CD14-positive monocyte (primary cell): ENCODE data around the gene ATP7A. TPM values are rescaled to one million over a fixed set of nuclear protein-coding genes. Genes with fewer than 3 reads are reported as not detected.
A peak's percentile ranks its signal among the peaks of the same experiment; 100 is the strongest.
"Not testable (repeated sequence)": the region's sequence is repeated elsewhere in the genome, so short reads cannot be mapped to it uniquely, and the experiment has no call there.

ENCODE experiments used
- DNase-seq, 3 donors: peaks; one replicate each; pipeline ENCODE4 v3.0.0-alpha.2; 2011 to 2022
- H2AFZ ChIP-seq: 2 replicates; pipeline ENCODE4 v1.6.0; 2012; ENCODE audit warnings: mild to moderate bottlenecking, low read depth, low read length, inconsistent platforms; ENCODE audit not compliant: insufficient read depth, poor library complexity, severe bottlenecking
- H3K27ac ChIP-seq, 2 donors: 1 replicate in 1 of 2; 2 replicates in 1 of 2; pipeline ENCODE4 v1.5.1; 2012 to 2013; ENCODE audit warnings: low read length in 2 of 2, control low read depth in 1 of 2, inconsistent platforms in 1 of 2, low read depth in 1 of 2, mild to moderate bottlenecking in 1 of 2
- H3K27me3 ChIP-seq, 2 donors: one replicate each; pipeline versions ENCODE4 v1.6.0 to v1.6.1; 2011 to 2013; ENCODE audit warnings: low read length in 2 of 2; ENCODE audit not compliant: control insufficient read depth in 2 of 2, insufficient read depth in 2 of 2
- H3K36me3 ChIP-seq, 2 donors: replicated peaks in 1 of 2; 1 replicate in 1 of 2; 2 replicates in 1 of 2; pipeline versions ENCODE4 v1.5.1 to v1.6.1; 2012 to 2013; ENCODE audit warnings: low read length in 2 of 2, control low read depth in 1 of 2, inconsistent platforms in 1 of 2, mild to moderate bottlenecking in 1 of 2; ENCODE audit not compliant: insufficient read depth in 2 of 2, control insufficient read depth in 1 of 2
- H3K4me1 ChIP-seq, 2 donors: 1 replicate in 1 of 2; 2 replicates in 1 of 2; pipeline versions ENCODE4 v1.5.1 to v1.6.1; 2012 to 2013; ENCODE audit warnings: low read length in 2 of 2, control low read depth in 1 of 2, inconsistent platforms in 1 of 2, mild to moderate bottlenecking in 1 of 2, moderate library complexity in 1 of 2; ENCODE audit not compliant: insufficient read depth in 2 of 2, control insufficient read depth in 1 of 2
- H3K4me2 ChIP-seq: replicated peaks from 2 replicates; pipeline ENCODE3; 2012; ENCODE audit warnings: low read length, moderate library complexity, mild to moderate bottlenecking; ENCODE audit not compliant: poor library complexity, severe bottlenecking; ENCODE audit errors: extremely low read depth
- H3K4me3 ChIP-seq, 3 experiments: fragments of 200-600 bp in 1 of 3; sonication (generic) in 1 of 3; replicated peaks in 1 of 3; 1 replicate in 2 of 3; 2 replicates in 1 of 3; pipeline ENCODE4 v1.5.1; 2011 to 2013; ENCODE audit warnings: low read length in 3 of 3, mild to moderate bottlenecking in 3 of 3, control low read depth in 2 of 3, low read depth in 2 of 3, inconsistent platforms in 1 of 3, moderate library complexity in 1 of 3
- H3K79me2 ChIP-seq: 2 replicates; pipeline ENCODE4 v1.6.0; 2012; ENCODE audit warnings: mild to moderate bottlenecking, control low read depth, inconsistent platforms, low read length, moderate library complexity; ENCODE audit not compliant: insufficient read depth
- H3K9ac ChIP-seq: 2 replicates; pipeline ENCODE4 v1.6.0; 2017; ENCODE audit warnings: low read length, mild to moderate bottlenecking; ENCODE audit not compliant: insufficient read depth, poor library complexity, severe bottlenecking
- H3K9me3 ChIP-seq, 2 donors: replicated peaks in 1 of 2; 1 replicate in 1 of 2; 2 replicates in 1 of 2; pipeline versions ENCODE4 v1.5.1 to v1.6.1; 2012 to 2013; ENCODE audit warnings: low read length in 2 of 2, control low read depth in 1 of 2; ENCODE audit not compliant: control insufficient read depth in 1 of 2, insufficient read depth in 1 of 2
- H4K20me1 ChIP-seq: 2 replicates; pipeline ENCODE4 v1.6.0; 2012; ENCODE audit warnings: mild to moderate bottlenecking, low read length, control low read depth, moderate library complexity; ENCODE audit not compliant: insufficient read depth
- H3K27ac Mint-ChIP-seq, 7 donors: one replicate each; pipeline ENCODE4 v1.8.0; 2020; ENCODE audit warnings: mild to moderate bottlenecking in 7 of 7, mixed read lengths in 7 of 7, moderate library complexity in 6 of 7, inconsistent platforms in 2 of 7
- H3K27me3 Mint-ChIP-seq, 3 donors: one replicate each; pipeline ENCODE4 v1.8.0; 2021 to 2022; ENCODE audit warnings: low read depth in 3 of 3, mild to moderate bottlenecking in 3 of 3, mixed read lengths in 3 of 3, moderate library complexity in 3 of 3, inconsistent platforms in 1 of 3
- H3K36me3 Mint-ChIP-seq, 2 donors: one replicate each; pipeline ENCODE4 v1.8.0; 2020; ENCODE audit warnings: mixed read lengths in 2 of 2, inconsistent platforms in 1 of 2, mild to moderate bottlenecking in 1 of 2
- H3K4me1 Mint-ChIP-seq: one replicate; pipeline ENCODE4 v1.8.0; 2020; ENCODE audit warnings: mild to moderate bottlenecking, mixed read lengths
- H3K4me3 Mint-ChIP-seq, 2 donors: one replicate each; pipeline ENCODE4 v1.8.0; 2020; ENCODE audit warnings: mild to moderate bottlenecking in 2 of 2, mixed read lengths in 2 of 2, moderate library complexity in 1 of 2
- H3K9me3 Mint-ChIP-seq, 7 donors: one replicate each; pipeline ENCODE4 v1.8.0; 2020 to 2022; ENCODE audit warnings: mixed read lengths in 7 of 7, mild to moderate bottlenecking in 6 of 7, moderate library complexity in 6 of 7, inconsistent platforms in 2 of 7
- WGBS: methylation state at CpG from one replicate; pipeline ENCODE4 v1.1.5; 2013; ENCODE audit warnings: missing lambda C conversion rate; ENCODE audit not compliant: insufficient coverage; 5-methylcytosine and 5-hydroxymethylcytosine counted together
- intact Hi-C, 2 donors: fragments of 100-400 bp; cut with micrococcal nuclease; formaldehyde crosslinking; loops; one replicate each; pipeline versions ENCODE4 v1.15.0 to v1.15.1; 2023
- polyA plus RNA-seq, 3 donors: library from polyadenylated mRNA; depleted of rRNA in 1 of 3; unstranded in 2 of 3; stranded (reverse) in 1 of 3; fragments of 300-500 nt in 2 of 3; fragments of >200 nt in 1 of 3; fragmentation: Illumina TruSeq in 2 of 3; gene quantifications; 1 replicate in 2 of 3; 2 replicates in 1 of 3; pipeline ENCODE4 v1.2.3, GENCODE V29; 2012 to 2021
- TF ChIP-seq, protein P1 (sequence below): fragments of 200-600 bp; IDR thresholded peaks from one replicate; pipeline ENCODE4 v1.8.0; 2022; ENCODE audit warnings: antibody characterized with exemption, mild to moderate bottlenecking

ATP7A gene
- polyA plus RNA-seq, 3 donors, result 2.3 to 3.8 (median 2.8) TPM

DNA sequence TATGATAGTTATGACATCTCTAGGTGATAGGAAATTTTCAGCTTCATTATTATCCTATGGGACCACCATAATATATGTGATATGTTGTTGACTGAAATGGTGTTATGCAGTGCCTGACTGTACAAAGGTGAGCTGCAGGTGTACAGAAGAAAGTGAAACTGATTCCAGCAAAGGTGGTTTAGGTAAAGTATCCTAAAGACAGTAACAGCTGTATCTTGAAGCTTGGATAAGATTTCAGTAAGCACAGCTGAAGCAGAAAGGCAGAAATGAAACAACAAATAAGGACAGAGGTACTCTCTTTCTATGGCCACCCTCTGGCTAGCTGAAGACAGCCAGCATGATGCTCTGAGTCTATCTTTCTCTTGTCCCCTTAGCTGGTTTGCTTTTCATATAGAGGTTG is 163.6 kb downstream of the ATP7A start:
- H3K27ac ChIP-seq, result no peak overlapping the region
- H3K4me2 ChIP-seq, result no peak overlapping the region
- no peak overlapping the region for H3K9ac ChIP-seq
- intact Hi-C loops, result no loop called here
- Mint-ChIP-seq H3K4me1 (no peaks in the 10 kb centered on the region), H3K36me3 (no peaks in the 10 kb centered on the region), H3K27ac (no peak overlapping the region), H3K4me3 (no peak overlapping the region), H3K27me3 (no peaks in the 10 kb centered on the region), H3K9me3 (peaks cover 4 to 26% (median 16%) of the 10 kb centered on the region in 7 donors)
- H2AFZ ChIP-seq, result no peak overlapping the region
- DNase-seq, result no peak
- H3K4me1 ChIP-seq, result no peaks in the 10 kb centered on the region
- H3K36me3 ChIP-seq, result no peaks in the 10 kb centered on the region
- no peaks in the 10 kb centered on the region for H3K27me3 ChIP-seq
- TF ChIP-seq, protein P1, sequence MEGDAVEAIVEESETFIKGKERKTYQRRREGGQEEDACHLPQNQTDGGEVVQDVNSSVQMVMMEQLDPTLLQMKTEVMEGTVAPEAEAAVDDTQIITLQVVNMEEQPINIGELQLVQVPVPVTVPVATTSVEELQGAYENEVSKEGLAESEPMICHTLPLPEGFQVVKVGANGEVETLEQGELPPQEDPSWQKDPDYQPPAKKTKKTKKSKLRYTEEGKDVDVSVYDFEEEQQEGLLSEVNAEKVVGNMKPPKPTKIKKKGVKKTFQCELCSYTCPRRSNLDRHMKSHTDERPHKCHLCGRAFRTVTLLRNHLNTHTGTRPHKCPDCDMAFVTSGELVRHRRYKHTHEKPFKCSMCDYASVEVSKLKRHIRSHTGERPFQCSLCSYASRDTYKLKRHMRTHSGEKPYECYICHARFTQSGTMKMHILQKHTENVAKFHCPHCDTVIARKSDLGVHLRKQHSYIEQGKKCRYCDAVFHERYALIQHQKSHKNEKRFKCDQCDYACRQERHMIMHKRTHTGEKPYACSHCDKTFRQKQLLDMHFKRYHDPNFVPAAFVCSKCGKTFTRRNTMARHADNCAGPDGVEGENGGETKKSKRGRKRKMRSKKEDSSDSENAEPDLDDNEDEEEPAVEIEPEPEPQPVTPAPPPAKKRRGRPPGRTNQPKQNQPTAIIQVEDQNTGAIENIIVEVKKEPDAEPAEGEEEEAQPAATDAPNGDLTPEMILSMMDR, result no peak
- H3K4me3 ChIP-seq, result no peak overlapping the region
- peaks cover 3 to 13% of the 10 kb centered on the region in 2 donors for H3K9me3 ChIP-seq
- H4K20me1 ChIP-seq, result no peaks in the 10 kb centered on the region
- H3K79me2 ChIP-seq, result no peaks in the 10 kb centered on the region

DNA sequence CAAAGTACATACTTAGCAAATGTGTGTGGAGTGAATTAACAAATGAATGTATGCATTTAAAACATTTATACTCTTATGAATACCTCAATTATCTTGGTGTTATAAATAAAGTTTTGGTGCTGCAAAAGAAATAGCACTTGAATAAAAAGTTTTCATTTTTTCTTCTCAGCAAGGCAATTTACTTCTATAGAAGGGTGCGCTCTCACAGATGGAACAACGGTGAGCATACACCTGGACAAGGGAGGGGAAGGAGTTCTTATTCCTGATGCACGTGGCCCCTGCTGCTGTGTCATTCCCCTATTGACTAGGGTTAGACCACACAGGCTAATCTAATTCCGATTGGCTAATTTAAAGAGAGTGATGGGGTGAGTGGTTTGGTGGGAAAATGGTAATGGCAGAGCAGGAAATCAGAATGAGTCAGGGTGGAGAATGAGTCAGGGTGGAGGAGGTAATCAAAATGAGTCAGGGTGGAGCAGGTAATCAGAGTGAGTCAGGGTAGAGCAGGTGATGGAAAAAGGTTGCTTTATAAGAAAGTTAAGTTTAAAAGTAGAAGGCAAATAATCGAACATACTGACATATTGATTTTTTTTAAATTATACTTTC is 165.4 kb downstream of the ATP7A start:
- intact Hi-C loops, result no loop called here
- Histone ChIP-seq H2AFZ (no peak overlapping the region), H3K9ac (no peak overlapping the region), H3K27me3 (no peaks in the 10 kb centered on the region), H4K20me1 (no peaks in the 10 kb centered on the region), H3K4me3 (no peak overlapping the region), H3K9me3 (peaks cover 0 to 9% of the 10 kb centered on the region in 2 donors), H3K36me3 (no peaks in the 10 kb centered on the region), H3K79me2 (no peaks in the 10 kb centered on the region), H3K4me2 (no peak overlapping the region), H3K27ac (no peak overlapping the region), H3K4me1 (no peaks in the 10 kb centered on the region)
- Mint-ChIP-seq H3K4me1 (no peaks in the 10 kb centered on the region), H3K27ac (no peak overlapping the region), H3K36me3 (no peaks in the 10 kb centered on the region), H3K4me3 (no peak overlapping the region), H3K9me3 (peaks cover 4 to 26% (median 15%) of the 10 kb centered on the region in 7 donors), H3K27me3 (no peaks in the 10 kb centered on the region)
- DNase-seq, result no peak
- TF ChIP-seq, protein P1, result no peak
- no CpG with 5 or more reads among the region's 5 CpGs for WGBS

DNA sequence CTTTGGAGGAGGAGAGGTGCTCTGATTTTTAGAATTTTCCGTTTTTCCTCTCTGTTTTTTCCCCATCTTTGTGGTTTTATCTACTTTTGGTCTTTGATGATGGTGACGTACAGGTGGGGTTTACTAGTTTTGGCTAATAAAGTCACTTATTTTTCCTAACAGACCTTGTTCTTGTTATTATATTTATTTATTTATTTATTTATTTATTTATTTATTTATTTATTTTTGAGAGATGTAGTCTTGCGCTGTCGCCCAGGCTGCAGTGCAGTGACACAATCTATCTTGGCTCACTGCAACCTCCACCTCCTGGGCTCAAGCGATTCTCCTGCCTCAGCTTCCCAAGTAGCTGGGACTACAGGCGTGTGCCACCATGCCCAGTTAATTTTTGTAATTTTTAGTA is 170.9 kb downstream of the ATP7A start:
- H3K27me3 ChIP-seq, H3K9me3 ChIP-seq, H3K27ac ChIP-seq, H3K9ac ChIP-seq, H2AFZ ChIP-seq, H3K4me1 Mint-ChIP-seq, H3K36me3 ChIP-seq, intact Hi-C loops, DNase-seq, H3K36me3 Mint-ChIP-seq, H4K20me1 ChIP-seq, H3K4me3 ChIP-seq, H3K79me2 ChIP-seq, H3K4me2 ChIP-seq, H3K4me1 ChIP-seq, H3K4me3 Mint-ChIP-seq, H3K27me3 Mint-ChIP-seq: not testable (repeated sequence)
- peak overlapping the region in 1 of 7 donors; percentile 45 for H3K27ac Mint-ChIP-seq
- WGBS, result no CpG with 5 or more reads among the region's 6 CpGs
- H3K9me3 Mint-ChIP-seq, result peaks cover 0 to 12% (median 5%) of the 10 kb centered on the region in 7 donors
